ENCODE results near the gene LDHA. TPM values are rescaled to one million over a fixed set of nuclear protein-coding genes. Genes with fewer than 3 reads are reported as not detected.

The LDHA gene
- total RNA-seq, 1 donor from 2014 or later = 977 TPM

- no peaks in the 10 kb centered on the region for H3K4me1 Mint-ChIP-seq
- no peaks in the 10 kb centered on the region for H3K4me1 ChIP-seq
- H3K27ac Mint-ChIP-seq = no peak overlapping the region
- peaks cover 20% of the 10 kb centered on the region for H3K36me3 Mint-ChIP-seq
- no peaks in the 10 kb centered on the region for H3K9me3 Mint-ChIP-seq
- no peak for DNase-seq (ENCODE audit: low spot score)
- no peak overlapping the region for H3K4me3 ChIP-seq
- H3K4me2 ChIP-seq = no peak overlapping the region
- no peaks in the 10 kb centered on the region for H3F3A ChIP-seq (ENCODE audit: low read depth)
- no peaks in the 10 kb centered on the region for H3K27me3 Mint-ChIP-seq (ENCODE audit: insufficient read depth, low read depth)
- no peak overlapping the region for H3K9ac ChIP-seq
- H3K9me3 ChIP-seq (ENCODE audit: low read depth) = no peaks in the 10 kb centered on the region
- peaks cover 8% of the 10 kb centered on the region for H3K36me3 ChIP-seq
- TF ChIP-seq EZH2phosphoT487 (IDR thresholded peaks at IDR 0.05) (no peak), CTCF (IDR thresholded peaks at IDR 0.05) (no peak), EZH2 (IDR thresholded peaks at IDR 0.05) (no peak)
- H3K27me3 ChIP-seq = no peaks in the 10 kb centered on the region
- H4K20me1 ChIP-seq (ENCODE audit: low read depth) = no peaks in the 10 kb centered on the region
- no peak overlapping the region for H3K27ac ChIP-seq
- no peaks in the 10 kb centered on the region for H3K79me2 ChIP-seq (ENCODE audit: low read depth)
- H2AFZ ChIP-seq (replicated peaks) = no peak overlapping the region
- no peak overlapping the region for H3K4me3 Mint-ChIP-seq
Observed at GRCh38 chr11:18358646-18359045, 35.7 kb upstream of the LDHA start.

GRCh38 chr11:18361154-18361553, 33.2 kb upstream of the LDHA start:
- no peaks in the 10 kb centered on the region for H3F3A ChIP-seq (ENCODE audit: low read depth)
- TF ChIP-seq EZH2 (IDR thresholded peaks at IDR 0.05) (no peak), EZH2phosphoT487 (IDR thresholded peaks at IDR 0.05) (no peak), CTCF (IDR thresholded peaks at IDR 0.05) (no peak)
- no peak overlapping the region for H3K4me2 ChIP-seq
- Mint-ChIP-seq H3K27me3 (ENCODE audit: insufficient read depth, low read depth) (no peaks in the 10 kb centered on the region), H3K9me3 (no peaks in the 10 kb centered on the region), H3K4me1 (no peaks in the 10 kb centered on the region), H3K27ac (no peak overlapping the region), H3K36me3 (peaks cover 17% of the 10 kb centered on the region), H3K4me3 (no peak overlapping the region)
- H3K9me3 ChIP-seq (ENCODE audit: low read depth) = no peaks in the 10 kb centered on the region
- no peaks in the 10 kb centered on the region for H3K27me3 ChIP-seq
- no peaks in the 10 kb centered on the region for H4K20me1 ChIP-seq (ENCODE audit: low read depth)
- H3K9ac ChIP-seq = no peak overlapping the region
- H3K36me3 ChIP-seq = peaks cover 8% of the 10 kb centered on the region
- H3K4me1 ChIP-seq = no peaks in the 10 kb centered on the region
- no peaks in the 10 kb centered on the region for H3K79me2 ChIP-seq (ENCODE audit: low read depth)
- DNase-seq (ENCODE audit: low spot score) = no peak
- no peak overlapping the region for H2AFZ ChIP-seq (replicated peaks)
- no peak overlapping the region for H3K27ac ChIP-seq
- no peak overlapping the region for H3K4me3 ChIP-seq

GRCh38 chr11:18364495-18365073, 29.8 kb upstream of the LDHA start:
- H3K36me3 Mint-ChIP-seq = peaks cover 10% of the 10 kb centered on the region
- no peaks in the 10 kb centered on the region for H3K9me3 Mint-ChIP-seq
- H3K27ac ChIP-seq = no peak overlapping the region
- H4K20me1 ChIP-seq (ENCODE audit: low read depth) = no peaks in the 10 kb centered on the region
- DNase-seq (ENCODE audit: low spot score) = no peak
- no peak overlapping the region for H3K9ac ChIP-seq
- no peak overlapping the region for H3K27ac Mint-ChIP-seq
- H3K4me2 ChIP-seq = no peak overlapping the region
- no peaks in the 10 kb centered on the region for H3K9me3 ChIP-seq (ENCODE audit: low read depth)
- no peak overlapping the region for H3K4me3 ChIP-seq
- H3K27me3 ChIP-seq = no peaks in the 10 kb centered on the region
- no peaks in the 10 kb centered on the region for H3K36me3 ChIP-seq
- peaks cover 2% of the 10 kb centered on the region for H3K27me3 Mint-ChIP-seq (ENCODE audit: insufficient read depth, low read depth)
- H3K4me3 Mint-ChIP-seq = no peak overlapping the region
- H3F3A ChIP-seq (ENCODE audit: low read depth) = no peaks in the 10 kb centered on the region
- no peaks in the 10 kb centered on the region for H3K4me1 Mint-ChIP-seq
- H3K4me1 ChIP-seq = no peaks in the 10 kb centered on the region
- no peak for TF ChIP-seq CTCF (IDR thresholded peaks at IDR 0.05)
- no peak for TF ChIP-seq EZH2phosphoT487 (IDR thresholded peaks at IDR 0.05)
- TF ChIP-seq EZH2 (IDR thresholded peaks at IDR 0.05) = no peak
- no peak overlapping the region for H2AFZ ChIP-seq (replicated peaks)
- H3K79me2 ChIP-seq (ENCODE audit: low read depth) = no peaks in the 10 kb centered on the region

Data from neural progenitor cell (in vitro differentiated cells).